GM12878 (cell line): ENCODE data around the gene AKAP12. TPM values are rescaled to one million over a fixed set of nuclear protein-coding genes. Genes with fewer than 3 reads are reported as not detected.

Source experiments
- ATAC-seq: fragments of 200-7000 bp; cut with Tn5 transposase; 3 replicates; pipeline ENCODE4 v1.9.1; 2020; ENCODE audit warnings: mild to moderate bottlenecking, moderate library complexity
- BruUV-seq: library from RNA; stranded (reverse); fragments of 400-500 nt; replicated peaks from 2 replicates; lab custom pipeline; 2021; lab: Mats Ljungman, UMichigan
- CTCF ChIA-PET: fragments of 300-600 bp; sonication (Branson Sonifier 250); formaldehyde crosslinking; extraction: SDS; loops from one replicate; lab custom pipeline; 2021; ENCODE audit warnings: inconsistent platforms; lab: Yijun Ruan, JAX
- POLR2A ChIA-PET: fragments of 350-600 bp; formaldehyde crosslinking; extraction: SDS; loops from one replicate; lab custom pipeline; 2021; ENCODE audit warnings: inconsistent platforms; lab: Charles Lee
- RAD21 ChIA-PET: fragments of 300-600 bp; sonication (Branson Sonifier 250); formaldehyde crosslinking; loops from one replicate; lab custom pipeline; 2023; ENCODE audit warnings: antibody characterized with exemption; ENCODE audit not compliant: unreplicated experiment; lab: Charles Lee
- SMC1A ChIA-PET: fragments of 300-600 bp; sonication (Branson Sonifier 250); formaldehyde crosslinking; loops from one replicate; lab custom pipeline; 2023; ENCODE audit not compliant: unreplicated experiment, uncharacterized antibody; lab: Charles Lee
- DNase-seq: peaks from one replicate; pipeline ENCODE4 v3.0.0-alpha.2; 2011; ENCODE audit warnings: low read depth, low spot score
- FAIRE-seq: peaks from 3 replicates; lab custom pipeline; 2011; peaks lifted over from hg19 to GRCh38; lab: Jason Lieb, UNC
- H2AFZ ChIP-seq: 2 replicates; pipeline ENCODE4 v1.6.0; 2011; ENCODE audit warnings: low read depth, low read length, control low read depth; ENCODE audit not compliant: control insufficient read depth
- H3K27ac ChIP-seq: 2 replicates; pipeline ENCODE4 v1.5.1; 2011; ENCODE audit warnings: control low read depth; ENCODE audit not compliant: control insufficient read depth, insufficient read depth
- H3K27me3 ChIP-seq, 2 experiments: replicated peaks in 1 of 2; 2 replicates each; pipeline versions ENCODE4 v1.6.0 to v1.6.1; 2011; ENCODE audit warnings: low read length in 1 of 2; ENCODE audit not compliant: control insufficient read depth in 2 of 2, insufficient read depth in 2 of 2
- H3K36me3 ChIP-seq, 2 experiments: 2 replicates each; pipeline ENCODE4 v1.5.1; 2011; ENCODE audit warnings: low read length in 1 of 2; ENCODE audit not compliant: control insufficient read depth in 2 of 2, insufficient read depth in 2 of 2
- H3K4me1 ChIP-seq: 2 replicates; pipeline ENCODE4 v1.6.1; 2011; ENCODE audit warnings: mild to moderate bottlenecking, low read length, moderate library complexity, mixed read lengths; ENCODE audit not compliant: control insufficient read depth, insufficient read depth
- H3K4me2 ChIP-seq: 2 replicates; pipeline ENCODE4 v1.6.0; 2011; ENCODE audit warnings: control low read depth; ENCODE audit not compliant: control insufficient read depth, insufficient read depth
- H3K4me3 ChIP-seq: fragments of 200-600 bp; sonication (generic); 2 replicates; pipeline ENCODE4 v1.5.1; 2016
- H3K79me2 ChIP-seq: 2 replicates; pipeline ENCODE4 v1.6.0; 2011; ENCODE audit warnings: low read length; ENCODE audit not compliant: control insufficient read depth, insufficient read depth
- H3K9ac ChIP-seq: 2 replicates; pipeline ENCODE4 v1.8.0; 2011; ENCODE audit warnings: low read length, control low read depth, mixed read lengths; ENCODE audit not compliant: control insufficient read depth, insufficient read depth
- H3K9me3 ChIP-seq: replicated peaks from 3 replicates; pipeline ENCODE4 v1.5.1; 2011; ENCODE audit warnings: mild to moderate bottlenecking, low read length; ENCODE audit not compliant: control insufficient read depth, insufficient read depth
- H4K20me1 ChIP-seq: 2 replicates; pipeline ENCODE4 v1.6.0; 2011; ENCODE audit not compliant: control insufficient read depth, insufficient read depth
- CBFB ChIP-seq: IDR thresholded peaks from 2 replicates; pipeline ENCODE4 v1.6.1; 2016; ENCODE audit warnings: antibody characterized with exemption, low read depth
- SUPT20H ChIP-seq: IDR thresholded peaks from 2 replicates; pipeline ENCODE4 v1.6.1; 2011; ENCODE audit warnings: low read depth, mild to moderate bottlenecking, low read length, moderate library complexity, borderline replicate concordance; ENCODE audit not compliant: control insufficient read depth
- WGBS: methylation state at CpG from one replicate; pipeline ENCODE4 v1.1.6; 2016; ENCODE audit warnings: low lambda C conversion rate; ENCODE audit not compliant: insufficient replicate concordance, insufficient coverage; ENCODE audit errors: missing lambda C conversion rate; 5-methylcytosine and 5-hydroxymethylcytosine counted together
- in situ Hi-C: fragments of 300-500 bp; cut with MboI; formaldehyde crosslinking; loops from 9 replicates; pipeline ENCODE4 v1.14.3; 2018; ENCODE audit warnings: mixed read lengths
- intact Hi-C: fragments of 100-400 bp; cut with micrococcal nuclease; formaldehyde crosslinking; loops from one replicate; pipeline ENCODE4 v1.14.2; 2022; ENCODE audit not compliant: unreplicated experiment
- polyA plus RNA-seq, 11 experiments: library from polyadenylated mRNA; depleted of rRNA in 4 of 11; unstranded in 6 of 11; stranded (reverse) in 5 of 11; fragments of >200 nt; fragmentation: Nextera tagmentation in 4 of 11; fragmentation: Illumina TruSeq in 1 of 11; extraction: Ambion mirVana in 4 of 11; extraction: Trizol in 1 of 11; gene quantifications; 1 replicate in 1 of 11; 2 replicates in 10 of 11; pipeline versions ENCODE4 v1.2.1 to v1.2.3, GENCODE V29; 2011 to 2016; ENCODE audit warnings: inconsistent platforms in 2 of 11, missing spikeins in 2 of 11, low read depth in 1 of 11
- total RNA-seq, 4 experiments: library from RNA; depleted of rRNA in 3 of 4; stranded (reverse); fragments of >200 nt in 3 of 4; fragmentation: Illumina TruSeq in 1 of 4; extraction: Trizol in 1 of 4; gene quantifications; 2 replicates each; pipeline versions ENCODE4 v1.2.1 to v1.2.3, GENCODE V29; 2013 to 2021
- TF ChIP-seq, protein P1 (sequence below): fragments of 150-350 bp; IDR thresholded peaks from 2 replicates; pipeline ENCODE4 v1.6.1; 2016; ENCODE audit warnings: low read depth, low read length

Gene AKAP12
- total and polyA plus RNA-seq, 10 of the 15 experiments (the other 5 are each of a cell fraction or from before 2014, with no cell fraction given), result under 0.01 to 0.72 (median 0.06) TPM; not detected in 4

DNA sequence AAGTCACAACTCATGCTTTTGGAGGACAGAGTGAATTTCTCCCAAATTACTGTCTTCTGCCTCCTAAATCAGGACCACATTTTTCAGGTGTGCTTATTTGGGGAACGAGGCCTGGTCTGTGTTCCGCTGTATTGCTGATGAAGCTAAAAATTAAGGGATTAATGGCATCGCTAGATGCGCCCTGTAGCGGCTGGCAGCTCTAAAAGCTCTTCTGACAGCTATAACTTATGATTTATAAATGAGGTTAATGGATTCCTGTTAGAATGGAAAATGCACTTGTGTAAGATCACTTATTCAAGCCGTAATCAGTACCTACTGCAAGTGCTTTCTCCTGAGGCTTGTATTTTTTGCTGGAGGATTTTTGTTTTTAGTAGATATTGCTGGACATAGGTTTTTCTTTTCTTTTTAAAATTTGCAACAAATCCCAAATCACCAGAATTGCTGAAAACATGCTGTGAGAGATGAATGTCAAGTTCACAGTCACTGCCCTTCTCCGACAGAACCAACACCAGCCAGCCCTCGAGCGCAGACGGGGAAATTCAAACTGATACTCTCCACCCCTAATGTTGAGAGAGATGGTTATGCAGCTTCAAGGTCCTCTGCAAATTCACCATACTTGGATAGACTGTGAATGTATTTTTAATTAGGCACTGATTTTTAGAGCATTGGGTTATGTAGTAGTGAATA, 49.1 kb downstream of the AKAP12 start:
- in situ Hi-C loops, result no loop called here
- ATAC-seq, result no peak

More for the DNA sequence above, 49.1 kb downstream of the AKAP12 start:
- ChIA-PET RAD21 (no interaction called here), POLR2A (no interaction called here), SMC1A (no interaction called here), CTCF (interaction anchor here (1.1 to 1.2 kb wide), 2 partner anchors 35 to 397 kb away, joined by 3 to 5 read pairs; no protein-coding TSS in a partner anchor)
- intact Hi-C loops, result no loop called here
- H3K27me3 ChIP-seq, result peaks cover 0 to 2% of the 10 kb centered on the region in 2 experiments; a peak in 2 of 4 replicates
- H3K9me3 ChIP-seq, result no peaks in the 10 kb centered on the region; the same call in 2 of the 3 replicates
- no peak overlapping the region for H2AFZ ChIP-seq
- no peak overlapping the region for H3K27ac ChIP-seq
- no peak overlapping the region for H3K9ac ChIP-seq
- FAIRE-seq (no peak), DNase-seq (no peak)
- H3K4me2 ChIP-seq, result no peak overlapping the region
- TF ChIP-seq, protein P1, sequence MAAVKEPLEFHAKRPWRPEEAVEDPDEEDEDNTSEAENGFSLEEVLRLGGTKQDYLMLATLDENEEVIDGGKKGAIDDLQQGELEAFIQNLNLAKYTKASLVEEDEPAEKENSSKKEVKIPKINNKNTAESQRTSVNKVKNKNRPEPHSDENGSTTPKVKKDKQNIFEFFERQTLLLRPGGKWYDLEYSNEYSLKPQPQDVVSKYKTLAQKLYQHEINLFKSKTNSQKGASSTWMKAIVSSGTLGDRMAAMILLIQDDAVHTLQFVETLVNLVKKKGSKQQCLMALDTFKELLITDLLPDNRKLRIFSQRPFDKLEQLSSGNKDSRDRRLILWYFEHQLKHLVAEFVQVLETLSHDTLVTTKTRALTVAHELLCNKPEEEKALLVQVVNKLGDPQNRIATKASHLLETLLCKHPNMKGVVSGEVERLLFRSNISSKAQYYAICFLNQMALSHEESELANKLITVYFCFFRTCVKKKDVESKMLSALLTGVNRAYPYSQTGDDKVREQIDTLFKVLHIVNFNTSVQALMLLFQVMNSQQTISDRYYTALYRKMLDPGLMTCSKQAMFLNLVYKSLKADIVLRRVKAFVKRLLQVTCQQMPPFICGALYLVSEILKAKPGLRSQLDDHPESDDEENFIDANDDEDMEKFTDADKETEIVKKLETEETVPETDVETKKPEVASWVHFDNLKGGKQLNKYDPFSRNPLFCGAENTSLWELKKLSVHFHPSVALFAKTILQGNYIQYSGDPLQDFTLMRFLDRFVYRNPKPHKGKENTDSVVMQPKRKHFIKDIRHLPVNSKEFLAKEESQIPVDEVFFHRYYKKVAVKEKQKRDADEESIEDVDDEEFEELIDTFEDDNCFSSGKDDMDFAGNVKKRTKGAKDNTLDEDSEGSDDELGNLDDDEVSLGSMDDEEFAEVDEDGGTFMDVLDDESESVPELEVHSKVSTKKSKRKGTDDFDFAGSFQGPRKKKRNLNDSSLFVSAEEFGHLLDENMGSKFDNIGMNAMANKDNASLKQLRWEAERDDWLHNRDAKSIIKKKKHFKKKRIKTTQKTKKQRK, result no peak
- TF ChIP-seq CBFB, result no peak
- TF ChIP-seq SUPT20H, result no peak
- H4K20me1 ChIP-seq, result no peaks in the 10 kb centered on the region; the same call in 1 of the 2 replicates
- H3K79me2 ChIP-seq, result no peaks in the 10 kb centered on the region
- H3K4me1 ChIP-seq, result peaks cover 6% of the 10 kb centered on the region; the same call in 1 of the 2 replicates
- no TSS peak for BruUV-seq
- H3K36me3 ChIP-seq, result no peaks in the 10 kb centered on the region
- no peak overlapping the region for H3K4me3 ChIP-seq
- 48% methylated on average over 10 of the region's 10 CpGs for WGBS
